Measurements from ENCODE around the gene CABLES1. TPM values are rescaled to one million over a fixed set of nuclear protein-coding genes. Genes with fewer than 3 reads are reported as not detected.

Gene CABLES1
- polyA plus RNA-seq, 1 of the 3 experiments (the other 2 are of a cell fraction), result 2.2 TPM

DNA sequence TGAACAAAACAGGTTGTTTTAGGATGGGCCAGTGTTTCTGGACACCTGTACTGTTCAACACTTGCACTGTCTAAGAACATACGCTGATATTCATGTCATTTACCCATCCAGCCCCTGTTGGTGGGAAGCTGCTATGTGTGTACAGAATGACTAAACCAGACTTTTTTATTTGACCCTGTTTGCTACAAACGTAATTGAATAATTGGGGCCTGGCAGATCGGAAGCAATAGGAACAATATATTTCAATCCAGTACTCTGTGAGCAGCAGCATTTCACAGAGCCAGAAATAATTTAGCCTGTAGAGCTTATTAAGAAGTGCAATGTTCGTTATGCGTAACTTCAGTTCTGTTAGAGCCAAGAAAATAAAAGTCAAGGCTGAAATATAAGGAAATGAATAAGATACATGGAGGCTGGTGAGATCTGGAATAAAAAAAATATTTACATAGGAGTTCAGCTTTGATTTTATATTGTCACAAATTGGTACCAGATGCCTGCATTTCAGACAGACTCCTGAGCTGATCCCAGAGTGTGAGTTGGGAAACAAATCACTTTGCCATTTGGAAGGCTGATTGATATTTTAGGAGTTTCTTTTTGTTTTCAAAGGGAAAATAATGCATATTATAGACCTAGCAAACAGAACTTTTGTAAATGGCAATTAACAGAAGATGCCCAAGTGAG lies 19.7 kb downstream of the CABLES1 start:
- H3K4me3 ChIP-seq (ENCODE audit: low read depth in 2 of 2, low read length in 1 of 2), result peak overlapping the region in 1 of 2 experiments; percentile 35; a peak in 2 of 4 replicates
- H3K9me2 ChIP-seq, result no peaks in the 10 kb centered on the region
- H3K9ac ChIP-seq, result peak overlapping the region; percentile 20; the same call in 1 of the 2 replicates
- H3K27me3 ChIP-seq (ENCODE audit: insufficient read depth), result no peaks in the 10 kb centered on the region
- ChIA-PET POLR2A (interaction anchor here (0.8 to 1.2 kb wide), 2 partner anchors 11 to 17 kb away, joined by 4 to 5 read pairs; no protein-coding TSS in a partner anchor), CTCF (interaction anchor here (0.7 to 1.6 kb wide), 13 partner anchors 9 to 353 kb away, joined by 3 to 7 read pairs (median 4); no protein-coding TSS in a partner anchor)
- peak; percentile 74 for DNase-seq
- H3K36me3 ChIP-seq (replicated peaks in 1 of 2; ENCODE audit: control insufficient read depth in 1 of 2, insufficient read depth in 2 of 2, low read length in 1 of 2), result no peaks in the 10 kb centered on the region
- peaks cover 77% of the 10 kb centered on the region for H3K79me2 ChIP-seq (ENCODE audit: insufficient read depth)
- peaks cover 4% of the 10 kb centered on the region; the same call in 1 of the 2 replicates for H4K20me1 ChIP-seq (ENCODE audit: insufficient read depth)
- H3F3A ChIP-seq (replicated peaks; ENCODE audit: insufficient read depth), result peaks cover 15% of the 10 kb centered on the region
- H3K4me1 ChIP-seq (ENCODE audit: control insufficient read depth in 1 of 2, insufficient read depth in 2 of 2, low read depth in 1 of 2, low read length in 1 of 2), result peaks cover 20 to 34% of the 10 kb centered on the region in 2 experiments
- peak overlapping the region; percentile 65 for H3K4me2 ChIP-seq
- TF ChIP-seq EP300 (IDR thresholded peaks at IDR 0.05; ENCODE audit: borderline replicate concordance in 1 of 2, low read depth in 1 of 2, low read length in 1 of 2) (peak in 1 of 2 experiments; percentile 76; a peak in 1 of 4 replicates), SMC3 (IDR thresholded peaks at IDR 0.05; ENCODE audit: low read depth, low read length) (peak; percentile 11; the same call in 1 of the 2 replicates), NRF1 (IDR thresholded peaks at IDR 0.05; ENCODE audit: low read depth, low read length) (no peak), TCF12 (IDR thresholded peaks at IDR 0.05) (peak; percentile 61), RAD21 (IDR thresholded peaks at IDR 0.05; ENCODE audit: low read length) (peak; percentile 38), CHD2 (IDR thresholded peaks at IDR 0.05; ENCODE audit: low read length, partially characterized antibody) (peak; percentile 66), SIN3A (IDR thresholded peaks at IDR 0.05; ENCODE audit: borderline replicate concordance, low read depth, low read length) (no peak), MXI1 (IDR thresholded peaks at IDR 0.05; ENCODE audit: low read depth, low read length) (0 out of 2 replicates have a peak, but pooled peaks have one; percentile 21), RCOR1 (IDR thresholded peaks at IDR 0.05; ENCODE audit: low read length) (peak; percentile 67), FOXJ3 (CRISPR knock-in tag; IDR thresholded peaks at IDR 0.05) (peak; percentile 61)
- TF ChIP-seq, protein P1, sequence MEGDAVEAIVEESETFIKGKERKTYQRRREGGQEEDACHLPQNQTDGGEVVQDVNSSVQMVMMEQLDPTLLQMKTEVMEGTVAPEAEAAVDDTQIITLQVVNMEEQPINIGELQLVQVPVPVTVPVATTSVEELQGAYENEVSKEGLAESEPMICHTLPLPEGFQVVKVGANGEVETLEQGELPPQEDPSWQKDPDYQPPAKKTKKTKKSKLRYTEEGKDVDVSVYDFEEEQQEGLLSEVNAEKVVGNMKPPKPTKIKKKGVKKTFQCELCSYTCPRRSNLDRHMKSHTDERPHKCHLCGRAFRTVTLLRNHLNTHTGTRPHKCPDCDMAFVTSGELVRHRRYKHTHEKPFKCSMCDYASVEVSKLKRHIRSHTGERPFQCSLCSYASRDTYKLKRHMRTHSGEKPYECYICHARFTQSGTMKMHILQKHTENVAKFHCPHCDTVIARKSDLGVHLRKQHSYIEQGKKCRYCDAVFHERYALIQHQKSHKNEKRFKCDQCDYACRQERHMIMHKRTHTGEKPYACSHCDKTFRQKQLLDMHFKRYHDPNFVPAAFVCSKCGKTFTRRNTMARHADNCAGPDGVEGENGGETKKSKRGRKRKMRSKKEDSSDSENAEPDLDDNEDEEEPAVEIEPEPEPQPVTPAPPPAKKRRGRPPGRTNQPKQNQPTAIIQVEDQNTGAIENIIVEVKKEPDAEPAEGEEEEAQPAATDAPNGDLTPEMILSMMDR (IDR thresholded peaks at IDR 0.05), result peak; percentile 32; the same call in 1 of the 2 replicates
- WGBS (ENCODE audit: low lambda C conversion rate), result 47% methylated on average over 5 of the region's 5 CpGs
- H3K27ac ChIP-seq (ENCODE audit: low read depth in 2 of 2, low read length in 1 of 2), result peak overlapping the region; percentile 69 to 94
- peak overlapping the region; percentile 26; the same call in 1 of the 2 replicates for H2AFZ ChIP-seq (ENCODE audit: low read depth)
- no peaks in the 10 kb centered on the region for H3K9me3 ChIP-seq

DNA sequence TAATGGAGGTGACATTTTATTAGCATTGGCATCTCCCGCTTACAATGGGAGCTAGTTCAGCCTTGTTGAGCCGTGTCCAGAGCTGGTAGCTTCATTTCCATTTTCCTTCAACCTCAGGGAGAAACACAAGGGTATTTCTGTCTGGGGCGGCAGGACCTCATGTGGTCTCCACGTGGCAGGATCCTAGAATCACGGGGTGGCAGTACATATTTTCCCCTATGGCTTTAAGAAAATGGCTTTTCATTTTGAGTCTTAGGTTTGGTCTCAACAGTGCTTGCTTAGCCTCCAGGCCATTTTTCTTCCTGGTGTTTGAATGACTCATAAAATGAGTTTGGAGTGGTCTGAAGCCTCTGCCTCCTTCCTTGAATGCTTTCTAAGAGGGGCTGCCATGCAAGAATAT lies 20.3 kb downstream of the CABLES1 start:
- POLR2A ChIA-PET, result interaction anchor here (1.2 kb wide), 1 partner anchor 12 kb away, joined by 4 read pairs; no protein-coding TSS in a partner anchor
- Histone ChIP-seq H3K36me3 (replicated peaks in 1 of 2; ENCODE audit: control insufficient read depth in 1 of 2, insufficient read depth in 2 of 2, low read length in 1 of 2) (no peaks in the 10 kb centered on the region), H3K9me3 (no peaks in the 10 kb centered on the region), H3K4me1 (ENCODE audit: control insufficient read depth in 1 of 2, insufficient read depth in 2 of 2, low read depth in 1 of 2, low read length in 1 of 2) (peaks cover 20 to 38% of the 10 kb centered on the region in 2 experiments), H3F3A (replicated peaks; ENCODE audit: insufficient read depth) (peaks cover 15% of the 10 kb centered on the region), H3K9ac (peak overlapping the region; percentile 20; the same call in 1 of the 2 replicates), H3K27me3 (ENCODE audit: insufficient read depth) (no peaks in the 10 kb centered on the region), H4K20me1 (ENCODE audit: insufficient read depth) (peaks cover 6% of the 10 kb centered on the region; the same call in 1 of the 2 replicates), H3K9me2 (no peaks in the 10 kb centered on the region), H3K4me2 (peak overlapping the region; percentile 65), H3K4me3 (ENCODE audit: low read depth in 2 of 2, low read length in 1 of 2) (peak overlapping the region in 1 of 2 experiments; percentile 35; a peak in 2 of 4 replicates), H3K27ac (ENCODE audit: low read depth in 2 of 2, low read length in 1 of 2) (peak overlapping the region; percentile 69 to 94), H3K79me2 (ENCODE audit: insufficient read depth) (peaks cover 79% of the 10 kb centered on the region), H2AFZ (ENCODE audit: low read depth) (peak overlapping the region; percentile 26; the same call in 1 of the 2 replicates)
- no peak for DNase-seq
- no peak for TF ChIP-seq JUND (IDR thresholded peaks at IDR 0.05)
- no peak for TF ChIP-seq MEF2A (IDR thresholded peaks at IDR 0.05; ENCODE audit: borderline replicate concordance, low read depth)
- no peak for TF ChIP-seq NRF1 (IDR thresholded peaks at IDR 0.05; ENCODE audit: low read depth, low read length)
- TF ChIP-seq MXI1 (IDR thresholded peaks at IDR 0.05; ENCODE audit: low read depth, low read length), result peak; percentile 45; the same call in 1 of the 2 replicates
- TF ChIP-seq, protein P2, sequence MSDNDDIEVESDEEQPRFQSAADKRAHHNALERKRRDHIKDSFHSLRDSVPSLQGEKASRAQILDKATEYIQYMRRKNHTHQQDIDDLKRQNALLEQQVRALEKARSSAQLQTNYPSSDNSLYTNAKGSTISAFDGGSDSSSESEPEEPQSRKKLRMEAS (IDR thresholded peaks at IDR 0.05; ENCODE audit: low read depth), result 0 out of 2 replicates have a peak, but pooled peaks have one; percentile 24
- TF ChIP-seq, protein P3, sequence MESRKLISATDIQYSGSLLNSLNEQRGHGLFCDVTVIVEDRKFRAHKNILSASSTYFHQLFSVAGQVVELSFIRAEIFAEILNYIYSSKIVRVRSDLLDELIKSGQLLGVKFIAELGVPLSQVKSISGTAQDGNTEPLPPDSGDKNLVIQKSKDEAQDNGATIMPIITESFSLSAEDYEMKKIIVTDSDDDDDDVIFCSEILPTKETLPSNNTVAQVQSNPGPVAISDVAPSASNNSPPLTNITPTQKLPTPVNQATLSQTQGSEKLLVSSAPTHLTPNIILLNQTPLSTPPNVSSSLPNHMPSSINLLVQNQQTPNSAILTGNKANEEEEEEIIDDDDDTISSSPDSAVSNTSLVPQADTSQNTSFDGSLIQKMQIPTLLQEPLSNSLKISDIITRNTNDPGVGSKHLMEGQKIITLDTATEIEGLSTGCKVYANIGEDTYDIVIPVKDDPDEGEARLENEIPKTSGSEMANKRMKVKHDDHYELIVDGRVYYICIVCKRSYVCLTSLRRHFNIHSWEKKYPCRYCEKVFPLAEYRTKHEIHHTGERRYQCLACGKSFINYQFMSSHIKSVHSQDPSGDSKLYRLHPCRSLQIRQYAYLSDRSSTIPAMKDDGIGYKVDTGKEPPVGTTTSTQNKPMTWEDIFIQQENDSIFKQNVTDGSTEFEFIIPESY (IDR thresholded peaks at IDR 0.05; ENCODE audit: borderline replicate concordance, low read depth), result no peak
- TF ChIP-seq, protein P4, sequence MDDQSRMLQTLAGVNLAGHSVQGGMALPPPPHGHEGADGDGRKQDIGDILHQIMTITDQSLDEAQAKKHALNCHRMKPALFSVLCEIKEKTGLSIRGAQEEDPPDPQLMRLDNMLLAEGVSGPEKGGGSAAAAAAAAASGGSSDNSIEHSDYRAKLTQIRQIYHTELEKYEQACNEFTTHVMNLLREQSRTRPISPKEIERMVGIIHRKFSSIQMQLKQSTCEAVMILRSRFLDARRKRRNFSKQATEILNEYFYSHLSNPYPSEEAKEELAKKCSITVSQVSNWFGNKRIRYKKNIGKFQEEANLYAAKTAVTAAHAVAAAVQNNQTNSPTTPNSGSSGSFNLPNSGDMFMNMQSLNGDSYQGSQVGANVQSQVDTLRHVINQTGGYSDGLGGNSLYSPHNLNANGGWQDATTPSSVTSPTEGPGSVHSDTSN (IDR thresholded peaks at IDR 0.05), result peak; percentile 45
- TF ChIP-seq GABPA (IDR thresholded peaks at IDR 0.05; ENCODE audit: low read depth), result no peak
- TF ChIP-seq TCF12 (IDR thresholded peaks at IDR 0.05), result no peak
- TF ChIP-seq CHD2 (IDR thresholded peaks at IDR 0.05; ENCODE audit: low read length, partially characterized antibody), result no peak
- 26% methylated on average over 5 of the region's 5 CpGs for WGBS (ENCODE audit: low lambda C conversion rate)
- CTCF ChIA-PET, result interaction anchor here (0.7 to 1.6 kb wide), 11 partner anchors 9 to 354 kb away, joined by 3 to 7 read pairs (median 4); no protein-coding TSS in a partner anchor
